Stimulated activated naive CD8-positive, alpha-beta T cell treated with anti-CD3 and anti-CD28 coated beads, Interleukin-15, amount 100 ng/mL, for 72 hours (primary cell): ENCODE data around the gene POP4.

Experiments used
- ATAC-seq: fragments of 150-1000 bp; cut with Tn5 transposase; 2 replicates; pipeline ENCODE4 v1.10.0; 2021; ENCODE audit warnings: mild to moderate bottlenecking, moderate library complexity
- DNase-seq, 2 donors: peaks; one replicate each; pipeline ENCODE4 v3.0.0; 2021 to 2022
- H3K27ac Mint-ChIP-seq, 2 donors: one replicate each; pipeline ENCODE4 v1.8.0; 2022; ENCODE audit warnings: mild to moderate bottlenecking in 2 of 2, mixed read lengths in 2 of 2, moderate library complexity in 2 of 2
- H3K27me3 Mint-ChIP-seq: one replicate; pipeline ENCODE4 v1.8.0; 2022; ENCODE audit warnings: mixed read lengths
- H3K4me1 Mint-ChIP-seq: one replicate; pipeline ENCODE4 v1.8.0; 2022; ENCODE audit warnings: mild to moderate bottlenecking, mixed read lengths
- H3K4me3 Mint-ChIP-seq, 2 donors: one replicate each; pipeline ENCODE4 v1.8.0; 2022; ENCODE audit warnings: mild to moderate bottlenecking in 2 of 2, mixed read lengths in 2 of 2, moderate library complexity in 1 of 2
- H3K9me3 Mint-ChIP-seq, 2 donors: one replicate each; pipeline ENCODE4 v1.8.0; 2022; ENCODE audit warnings: mixed read lengths in 2 of 2

The POP4 gene

DNA sequence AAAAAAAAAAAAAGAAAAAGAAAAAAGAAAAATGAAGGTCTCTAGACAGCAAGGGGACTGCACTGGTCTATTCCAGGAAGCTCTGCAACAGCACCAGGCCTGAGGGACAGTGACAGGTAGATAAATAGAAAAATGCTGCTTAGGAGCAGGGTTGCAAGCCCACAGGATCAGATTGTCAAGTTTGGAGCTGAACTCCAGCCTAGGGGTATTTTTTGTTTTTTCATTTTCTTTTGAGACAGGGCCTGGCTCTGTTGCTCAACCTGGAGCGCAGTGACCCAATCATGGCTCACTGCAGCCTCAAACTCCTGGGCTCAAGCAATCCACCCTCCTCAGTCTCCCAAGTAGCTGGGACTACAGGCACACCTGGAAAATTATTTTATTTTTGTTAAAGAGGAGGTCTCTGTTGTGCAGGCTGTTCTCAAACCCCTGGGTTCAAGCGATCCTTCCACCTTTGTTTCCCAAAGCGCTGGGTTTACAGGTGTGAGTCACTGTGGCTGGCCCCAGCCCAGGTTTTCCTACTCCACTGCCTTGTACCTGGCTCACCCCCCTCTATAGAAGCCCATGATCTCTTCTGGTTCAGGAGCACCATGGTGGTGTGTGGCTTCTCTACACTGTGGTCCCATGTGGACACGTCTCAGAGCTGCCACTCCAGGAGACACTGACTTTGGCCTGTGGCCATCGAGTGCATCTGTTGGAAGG is 23.9 kb downstream of the POP4 start:
- no peaks in the 10 kb centered on the region for H3K9me3 Mint-ChIP-seq
- no peak overlapping the region for H3K27ac Mint-ChIP-seq
- H3K4me3 Mint-ChIP-seq: no peak overlapping the region
- peaks cover 21% of the 10 kb centered on the region for H3K4me1 Mint-ChIP-seq
- DNase-seq (no peak), ATAC-seq (no peak)
- no peaks in the 10 kb centered on the region for H3K27me3 Mint-ChIP-seq

DNA sequence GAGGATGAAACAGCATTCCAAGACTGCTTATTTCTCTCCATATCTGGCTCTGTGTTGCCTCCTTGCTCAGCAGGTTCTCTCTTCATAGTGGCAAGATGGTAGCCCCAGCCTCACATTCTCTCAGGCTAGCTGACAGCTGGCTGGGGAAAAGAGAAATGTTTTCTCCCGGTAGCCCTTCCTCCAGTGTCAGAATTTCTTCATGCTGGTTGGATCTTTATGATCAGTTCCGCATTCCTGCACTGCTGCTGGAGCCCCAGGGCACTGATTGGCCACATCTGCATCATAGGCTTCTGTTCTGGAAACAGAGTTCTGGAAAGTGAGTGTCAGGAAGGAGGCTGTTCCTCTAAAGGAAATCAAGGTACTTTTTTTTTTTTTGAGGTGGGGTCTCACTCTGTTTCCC is 24.6 kb downstream of the POP4 start:
- H3K27me3 Mint-ChIP-seq: no peaks in the 10 kb centered on the region
- no peak overlapping the region for H3K4me3 Mint-ChIP-seq
- ATAC-seq: no peak

DNA sequence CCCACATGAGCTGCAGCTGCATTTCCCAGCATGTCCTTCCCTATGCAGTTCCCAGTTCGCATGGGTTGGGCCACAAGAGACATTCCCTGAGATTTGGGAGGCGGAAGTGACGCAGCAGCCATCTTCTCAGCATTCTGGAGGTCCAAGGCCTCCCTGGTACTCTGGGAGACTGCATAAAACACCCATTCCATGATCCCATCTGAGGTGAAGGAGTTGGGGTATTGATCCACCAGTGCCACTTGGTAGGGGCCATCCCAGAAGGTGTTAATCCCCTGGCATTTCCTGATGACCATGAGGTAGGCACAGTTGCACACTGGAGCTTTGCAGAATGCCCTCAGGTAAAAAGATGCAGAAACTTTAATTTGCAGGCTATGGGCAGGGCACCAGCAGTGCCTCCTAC is 25.4 kb downstream of the POP4 start:
- peaks cover 23% of the 10 kb centered on the region for H3K4me1 Mint-ChIP-seq
- H3K9me3 Mint-ChIP-seq: no peaks in the 10 kb centered on the region
- no peaks in the 10 kb centered on the region for H3K27me3 Mint-ChIP-seq
- H3K4me3 Mint-ChIP-seq: no peak overlapping the region
- DNase-seq (no peak), ATAC-seq (no peak)
- H3K27ac Mint-ChIP-seq: no peak overlapping the region

More for the DNA sequence above, 24.6 kb downstream of the POP4 start:
- no peak for DNase-seq
- H3K4me1 Mint-ChIP-seq: peaks cover 17% of the 10 kb centered on the region
- H3K27ac Mint-ChIP-seq: no peak overlapping the region
- H3K9me3 Mint-ChIP-seq: no peaks in the 10 kb centered on the region

DNA sequence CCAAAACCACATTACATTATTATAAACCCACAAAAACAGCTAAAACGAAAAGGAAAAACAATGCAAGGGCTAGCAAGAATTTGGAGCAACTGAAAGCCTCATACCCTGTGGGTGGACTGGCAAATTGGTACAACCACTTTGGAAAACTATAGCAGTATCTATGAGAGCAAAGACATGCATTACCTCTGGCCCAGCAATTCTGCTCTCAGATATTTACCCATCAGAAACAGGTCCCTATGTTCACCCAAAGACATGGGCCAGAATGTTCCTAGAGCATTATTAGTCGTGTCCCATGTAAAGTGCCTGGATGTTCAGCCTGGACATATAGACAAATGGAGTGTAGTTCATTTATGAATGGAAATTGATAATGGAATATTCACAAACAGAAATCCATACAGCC is 27.9 kb downstream of the POP4 start:
- DNase-seq: no peak
- Mint-ChIP-seq H3K9me3 (no peaks in the 10 kb centered on the region), H3K27ac (no peak overlapping the region), H3K27me3 (no peaks in the 10 kb centered on the region), H3K4me3 (no peak overlapping the region), H3K4me1 (peaks cover 12% of the 10 kb centered on the region)
- ATAC-seq: no peak

DNA sequence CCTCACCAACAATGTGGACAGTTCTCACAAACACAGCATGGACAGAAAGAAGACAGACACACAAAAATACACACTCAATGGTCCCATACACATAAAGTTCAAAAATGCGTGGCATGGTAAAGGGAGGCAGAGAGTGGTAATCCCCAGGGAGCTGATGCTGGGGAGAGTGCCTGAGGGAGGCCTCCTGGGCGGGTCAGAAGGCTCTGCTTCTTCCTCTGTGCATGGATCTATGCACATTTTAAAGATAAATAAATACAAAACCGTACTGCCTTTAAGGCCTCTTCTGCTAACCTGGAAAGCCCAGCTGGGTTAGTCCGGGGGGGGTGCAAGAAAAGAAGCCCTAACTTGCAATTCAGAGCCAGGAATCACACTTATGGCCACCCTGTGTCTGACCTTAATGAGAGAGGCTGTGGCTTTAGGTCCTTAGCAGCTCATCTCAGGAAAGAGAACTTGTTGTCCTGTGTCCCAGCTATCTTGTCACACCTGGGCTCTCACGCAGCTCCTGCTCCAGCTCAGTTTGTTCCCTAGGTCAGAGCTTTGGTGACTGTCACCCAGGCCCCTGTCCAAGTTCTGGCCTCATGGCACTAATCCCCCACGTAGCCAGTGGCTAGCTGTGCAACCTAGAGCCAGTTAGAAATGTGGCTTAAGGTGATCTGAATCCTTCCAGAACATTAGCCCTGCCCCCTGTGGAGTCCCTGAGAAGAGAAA is 28.5 kb downstream of the POP4 start:
- Mint-ChIP-seq H3K27ac (no peak overlapping the region), H3K4me1 (peaks cover 12% of the 10 kb centered on the region), H3K9me3 (no peaks in the 10 kb centered on the region), H3K27me3 (no peaks in the 10 kb centered on the region), H3K4me3 (no peak overlapping the region)
- ATAC-seq (no peak), DNase-seq (no peak)

DNA sequence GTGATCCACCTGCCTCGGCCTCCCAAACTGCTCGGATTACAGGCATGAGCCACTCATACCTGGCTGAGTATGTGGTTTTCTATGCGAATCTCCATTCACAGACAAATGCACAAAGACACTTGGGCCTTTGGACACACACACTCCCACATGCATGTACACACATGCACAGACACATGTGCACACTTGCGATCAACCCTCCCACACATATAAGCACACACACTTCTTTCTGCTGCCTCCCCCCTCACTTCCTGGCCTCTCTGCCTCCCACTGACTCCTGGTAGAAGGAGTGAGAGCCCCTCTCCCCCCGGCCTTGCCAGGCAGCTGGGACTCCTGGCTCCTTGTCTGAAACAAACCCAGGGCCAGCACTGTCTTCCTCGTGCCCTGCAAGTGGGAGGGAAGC is 29.9 kb downstream of the POP4 start:
- Mint-ChIP-seq H3K4me3 (no peak overlapping the region), H3K4me1 (peaks cover 12% of the 10 kb centered on the region), H3K9me3 (no peaks in the 10 kb centered on the region), H3K27ac (peak overlapping the region in 1 of 2 donors; percentile 92), H3K27me3 (no peaks in the 10 kb centered on the region)
- DNase-seq: no peak
- no peak for ATAC-seq

DNA sequence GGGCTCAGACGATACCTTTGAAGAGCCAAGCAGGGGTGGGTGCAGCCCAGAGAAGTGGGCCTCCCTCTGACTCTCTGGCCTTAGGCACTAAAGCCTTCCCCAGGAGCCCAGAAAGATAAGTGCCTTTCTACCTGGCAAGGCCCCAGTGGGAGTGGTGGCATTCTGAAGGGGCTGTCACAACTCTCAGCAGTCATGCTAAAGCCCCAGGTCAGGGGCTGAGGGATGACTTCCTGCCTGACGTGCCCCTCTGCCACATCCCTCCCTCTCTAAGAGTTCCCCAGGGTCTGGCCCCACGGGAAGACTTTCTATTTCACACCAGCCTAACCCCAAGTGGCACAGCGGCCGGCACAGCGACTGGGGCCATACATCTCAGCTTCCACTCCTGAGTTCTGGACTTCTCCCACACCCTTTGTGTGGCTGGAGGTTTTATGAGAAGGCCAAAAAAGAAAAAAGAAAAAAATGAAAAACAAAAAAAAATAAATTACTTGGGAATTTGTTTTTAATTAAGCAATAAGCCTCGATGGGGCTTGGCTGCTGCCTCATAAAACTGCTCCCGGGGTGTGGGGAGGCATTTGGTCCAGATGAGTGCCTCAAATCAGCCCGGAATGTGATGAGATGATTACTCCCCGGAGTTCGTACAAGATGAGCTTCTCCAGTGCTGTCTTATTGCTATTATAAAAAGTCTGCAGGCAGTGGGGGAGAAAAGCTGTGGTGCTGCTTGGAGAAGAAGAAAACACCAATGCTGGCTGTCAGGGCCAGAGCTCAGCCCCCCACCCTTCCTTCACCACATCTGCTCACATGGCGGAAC is 30.7 kb downstream of the POP4 start:
- no peak for DNase-seq
- no peaks in the 10 kb centered on the region for H3K9me3 Mint-ChIP-seq
- H3K27ac Mint-ChIP-seq: no peak overlapping the region
- no peak for ATAC-seq
- H3K27me3 Mint-ChIP-seq: no peaks in the 10 kb centered on the region
- H3K4me1 Mint-ChIP-seq: peaks cover 12% of the 10 kb centered on the region
- H3K4me3 Mint-ChIP-seq: no peak overlapping the region

DNA sequence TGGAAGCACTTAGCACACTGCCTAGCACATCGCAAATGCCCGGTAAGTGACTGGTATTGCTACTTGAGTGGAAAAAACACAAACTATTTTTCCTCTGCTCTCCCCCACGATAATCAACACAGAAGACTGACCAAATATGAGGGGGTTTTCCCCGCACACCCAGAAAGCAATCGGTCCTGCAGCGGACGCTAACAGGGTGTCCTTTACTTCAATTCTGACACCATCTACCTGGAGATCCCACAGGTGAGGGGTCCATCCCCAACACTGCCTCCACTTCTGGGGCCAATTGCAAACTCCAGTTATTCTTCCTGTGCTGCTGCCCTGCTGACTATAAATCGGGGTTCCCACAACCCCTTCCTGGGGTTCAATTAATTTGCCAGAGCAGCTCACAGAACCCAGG is 33.0 kb downstream of the POP4 start:
- peaks cover 12% of the 10 kb centered on the region for H3K4me1 Mint-ChIP-seq
- H3K9me3 Mint-ChIP-seq: no peaks in the 10 kb centered on the region
- H3K4me3 Mint-ChIP-seq: no peak overlapping the region
- no peak overlapping the region for H3K27ac Mint-ChIP-seq
- no peaks in the 10 kb centered on the region for H3K27me3 Mint-ChIP-seq
- DNase-seq: no peak
- ATAC-seq: no peak

DNA sequence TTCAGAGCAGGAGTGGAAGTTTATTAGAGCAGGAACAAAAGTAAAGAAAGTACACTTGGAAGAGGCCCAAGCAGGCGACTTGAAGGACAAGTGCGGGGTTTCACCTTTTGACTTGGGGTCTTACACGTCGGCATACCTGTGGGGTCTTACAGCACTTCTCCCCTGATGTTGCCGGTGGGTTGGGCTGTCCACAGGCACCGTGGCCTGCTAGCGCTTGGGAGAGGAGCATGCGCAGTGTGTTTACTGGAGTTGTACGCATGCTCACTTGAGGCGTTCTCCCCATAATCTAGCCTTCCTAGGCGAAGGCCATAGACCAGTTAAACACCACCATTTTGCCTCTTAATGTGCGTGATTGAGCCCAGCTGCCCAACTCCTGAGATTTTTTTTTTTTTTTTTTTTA is 34.1 kb downstream of the POP4 start:
- H3K4me1 Mint-ChIP-seq: peaks cover 15% of the 10 kb centered on the region
- no peak for DNase-seq
- ATAC-seq: no peak
- H3K27ac Mint-ChIP-seq: no peak overlapping the region
- H3K4me3 Mint-ChIP-seq: no peak overlapping the region
- no peaks in the 10 kb centered on the region for H3K9me3 Mint-ChIP-seq
- H3K27me3 Mint-ChIP-seq: no peaks in the 10 kb centered on the region

DNA sequence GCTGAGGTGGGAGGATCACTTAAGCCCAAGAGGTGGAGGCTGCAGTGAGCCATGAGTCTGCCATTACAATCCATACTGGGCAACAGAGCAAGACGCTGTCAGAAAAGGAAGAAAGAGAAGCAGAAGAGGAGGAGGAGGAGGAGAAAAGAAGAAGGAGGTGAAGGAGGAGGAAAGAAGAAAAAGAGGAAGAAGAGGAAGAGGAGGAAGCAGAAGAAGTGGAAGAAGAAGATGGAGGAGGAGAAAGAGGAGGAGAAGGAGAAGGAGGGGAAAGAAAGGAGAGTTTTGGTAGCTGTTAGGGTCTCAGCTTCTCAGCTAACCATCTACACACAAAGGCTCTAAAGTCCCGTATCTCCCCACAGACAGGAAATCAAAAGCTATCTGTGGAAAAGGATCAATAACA is 35.5 kb downstream of the POP4 start:
- ATAC-seq: no peak
- no peak for DNase-seq

DNA sequence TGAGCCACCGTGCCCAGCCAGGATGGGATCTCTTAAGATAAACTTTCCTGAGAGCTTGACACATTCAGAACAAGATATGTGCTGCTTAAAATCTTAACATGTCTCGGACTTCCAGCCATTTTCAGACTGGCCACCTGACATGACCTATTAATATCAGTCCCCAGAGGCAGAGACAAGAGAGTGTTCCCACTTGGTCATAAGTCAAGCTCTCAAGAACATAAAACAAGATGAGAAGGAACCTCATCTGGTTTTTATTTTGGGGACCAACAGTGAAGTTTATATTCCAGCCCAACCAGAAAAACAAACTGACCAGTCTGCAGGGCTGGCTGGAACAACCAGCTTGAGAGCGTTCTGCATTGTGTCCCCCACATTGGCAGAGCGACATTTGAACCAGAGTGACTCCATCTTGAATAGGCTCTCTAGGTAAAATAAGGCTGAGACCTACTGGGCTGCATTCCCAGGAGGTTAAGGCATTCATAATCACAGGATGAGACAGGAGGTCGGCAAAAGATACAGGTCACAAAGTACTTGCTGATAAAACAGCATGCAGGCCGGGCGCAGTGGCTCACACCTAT is 37.4 kb downstream of the POP4 start:
- H3K27ac Mint-ChIP-seq: no peak overlapping the region
- ATAC-seq (no peak), DNase-seq (no peak)
- H3K4me3 Mint-ChIP-seq: no peak overlapping the region
- no peaks in the 10 kb centered on the region for H3K27me3 Mint-ChIP-seq
- H3K4me1 Mint-ChIP-seq: peaks cover 17% of the 10 kb centered on the region
- H3K9me3 Mint-ChIP-seq: no peaks in the 10 kb centered on the region

More for the DNA sequence above, 35.5 kb downstream of the POP4 start:
- H3K27me3 Mint-ChIP-seq: no peaks in the 10 kb centered on the region
- H3K4me1 Mint-ChIP-seq: peaks cover 19% of the 10 kb centered on the region
- H3K4me3 Mint-ChIP-seq: no peak overlapping the region
- no peaks in the 10 kb centered on the region for H3K9me3 Mint-ChIP-seq
- peak overlapping the region in 1 of 2 donors; percentile 8 for H3K27ac Mint-ChIP-seq

DNA sequence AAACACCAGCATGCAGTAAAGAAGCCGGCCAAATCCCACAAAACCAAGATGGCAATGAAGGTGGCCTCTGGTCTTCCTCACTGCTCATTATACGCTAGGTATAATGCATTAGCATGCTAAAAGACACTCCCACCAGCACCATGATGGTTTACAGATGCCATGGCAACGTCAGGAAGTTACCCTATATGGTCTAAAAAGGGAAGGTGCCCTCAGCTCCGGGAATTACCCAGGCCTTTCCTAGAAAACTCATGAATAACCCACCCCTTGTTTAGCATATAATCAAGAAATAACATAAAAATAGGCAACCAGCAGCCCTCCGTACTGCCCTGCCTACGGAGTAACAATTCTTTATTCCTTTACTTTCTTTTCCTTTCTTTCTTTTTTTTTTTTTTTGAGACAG is 38.1 kb downstream of the POP4 start:
- ATAC-seq: no peak
- no peak for DNase-seq

DNA sequence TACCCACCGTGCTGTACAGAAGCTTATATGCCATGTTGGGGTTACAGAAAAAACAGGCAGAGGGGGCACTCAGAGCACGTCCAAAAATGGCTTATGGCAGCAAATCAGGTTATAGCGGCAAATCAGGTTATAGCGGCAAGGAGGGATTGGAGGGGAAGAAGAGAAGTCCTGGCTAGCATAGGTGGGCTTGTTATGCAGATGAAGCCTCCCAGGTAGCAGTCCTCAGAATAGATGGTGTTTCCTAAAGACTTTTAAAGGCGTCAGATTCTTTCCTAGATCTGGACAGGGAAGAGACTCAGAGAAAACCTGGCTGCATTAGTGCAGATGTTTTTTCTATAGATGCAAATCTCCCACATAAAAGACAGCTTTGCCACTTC is 39.4 kb downstream of the POP4 start:
- ATAC-seq: no peak
- DNase-seq: no peak
- peak overlapping the region; percentile 55 to 60 for H3K4me3 Mint-ChIP-seq
- H3K9me3 Mint-ChIP-seq: no peaks in the 10 kb centered on the region
- H3K27ac Mint-ChIP-seq: no peak overlapping the region
- H3K27me3 Mint-ChIP-seq: no peaks in the 10 kb centered on the region
- peaks cover 17% of the 10 kb centered on the region for H3K4me1 Mint-ChIP-seq

More for the DNA sequence above, 38.1 kb downstream of the POP4 start:
- Mint-ChIP-seq H3K27ac (no peak overlapping the region), H3K27me3 (no peaks in the 10 kb centered on the region), H3K4me3 (no peak overlapping the region), H3K9me3 (no peaks in the 10 kb centered on the region), H3K4me1 (peaks cover 17% of the 10 kb centered on the region)

DNA sequence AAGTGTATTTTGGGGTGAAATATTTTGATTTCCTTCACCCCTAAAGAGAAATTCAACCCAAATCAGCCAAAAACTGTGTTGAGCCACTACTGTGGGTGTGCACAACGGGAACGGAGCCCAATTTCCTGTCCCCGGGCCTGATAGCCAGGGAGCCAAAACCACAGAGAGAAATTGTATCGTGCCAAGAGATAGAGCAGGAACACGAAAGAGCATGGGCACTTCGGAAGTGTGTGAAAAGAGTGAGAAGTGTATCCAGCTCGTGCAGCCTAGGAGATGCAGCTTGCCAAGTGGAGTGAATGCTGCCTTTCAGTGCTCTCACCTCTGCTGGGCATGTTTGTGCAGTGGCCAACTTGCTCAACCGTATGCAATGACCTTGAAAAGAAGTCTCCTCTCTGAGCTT is 39.8 kb downstream of the POP4 start:
- Mint-ChIP-seq H3K27me3 (no peaks in the 10 kb centered on the region), H3K9me3 (no peaks in the 10 kb centered on the region), H3K27ac (peak overlapping the region in 1 of 2 donors; percentile 35), H3K4me1 (peaks cover 17% of the 10 kb centered on the region), H3K4me3 (peak overlapping the region; percentile 55 to 60)
- DNase-seq: no peak
- peak; percentile 60 for ATAC-seq

DNA sequence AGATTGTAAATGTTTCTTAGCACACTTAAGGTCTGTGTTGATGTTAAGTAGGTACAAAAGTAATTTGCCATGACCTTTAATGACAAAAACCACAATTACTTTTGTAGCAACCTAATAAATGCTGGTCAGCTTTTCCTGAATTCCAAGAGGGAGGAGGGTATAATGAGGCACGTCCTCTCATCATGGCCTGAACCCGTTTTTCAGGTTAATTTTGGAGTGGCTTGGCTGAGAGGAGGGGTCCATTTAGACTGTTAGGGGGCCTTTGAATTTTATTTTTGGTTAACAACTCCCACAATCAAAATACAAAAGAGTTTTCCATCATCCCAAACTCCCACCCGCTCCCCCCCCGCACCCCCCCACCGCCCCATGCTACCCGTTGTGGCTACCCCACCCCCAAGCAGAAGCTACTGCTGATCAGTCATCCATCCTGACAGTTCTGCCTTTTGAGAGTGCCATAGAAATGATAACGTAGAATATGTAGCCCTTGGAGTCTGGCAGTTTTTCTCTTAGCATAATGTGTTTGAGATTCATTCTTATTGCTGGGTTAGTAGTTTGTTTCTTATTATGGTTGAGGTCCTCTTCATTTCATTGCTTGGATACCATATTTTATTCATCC is 44.8 kb downstream of the POP4 start:
- H3K27me3 Mint-ChIP-seq: no peaks in the 10 kb centered on the region
- DNase-seq: no peak
- H3K4me1 Mint-ChIP-seq: peaks cover 17% of the 10 kb centered on the region
- ATAC-seq: no peak
- H3K4me3 Mint-ChIP-seq: no peak overlapping the region
- H3K27ac Mint-ChIP-seq: no peak overlapping the region
- H3K9me3 Mint-ChIP-seq: no peaks in the 10 kb centered on the region
